ENCODE results near the gene MBNL1. TPM values are rescaled to one million over a fixed set of nuclear protein-coding genes. Genes with fewer than 3 reads are reported as not detected.

The MBNL1 gene
- total and polyA plus RNA-seq, 2 of the 4 experiments (the other 2 are of a cell fraction) = 127 to 664 TPM

GRCh38 chr3:152513301-152513960 lies 244.7 kb downstream of the MBNL1 start:
- BruUV-seq (replicated peaks) = no TSS peak

More at GRCh38 chr3:152513301-152513960, 244.7 kb downstream of the MBNL1 start:
- TF ChIP-seq SMC3 (IDR thresholded peaks at IDR 0.05; ENCODE audit: low read depth, low read length) (no peak), RAD21 (IDR thresholded peaks at IDR 0.05; ENCODE audit: low read length) (no peak), MXI1 (IDR thresholded peaks at IDR 0.05; ENCODE audit: borderline replicate concordance, low read depth, low read length) (no peak), RCOR1 (IDR thresholded peaks at IDR 0.05; ENCODE audit: insufficient replicate concordance, low read length) (no peak), RFX5 (IDR thresholded peaks at IDR 0.05; ENCODE audit: low read depth, low read length) (no peak), CHD1 (IDR thresholded peaks at IDR 0.05; ENCODE audit: low read depth, low read length) (no peak), CTCF (conservative IDR thresholded peaks at IDR 0.05; ENCODE audit: low read depth, low read length) (no peak), NFE2L2 (IDR thresholded peaks at IDR 0.05; ENCODE audit: low read depth, low read length) (no peak), FOS (IDR thresholded peaks at IDR 0.05; ENCODE audit: low read depth, low read length) (no peak), CEBPB (IDR thresholded peaks at IDR 0.05; ENCODE audit: low read depth, low read length) (no peak)
- TF ChIP-seq, protein P1, sequence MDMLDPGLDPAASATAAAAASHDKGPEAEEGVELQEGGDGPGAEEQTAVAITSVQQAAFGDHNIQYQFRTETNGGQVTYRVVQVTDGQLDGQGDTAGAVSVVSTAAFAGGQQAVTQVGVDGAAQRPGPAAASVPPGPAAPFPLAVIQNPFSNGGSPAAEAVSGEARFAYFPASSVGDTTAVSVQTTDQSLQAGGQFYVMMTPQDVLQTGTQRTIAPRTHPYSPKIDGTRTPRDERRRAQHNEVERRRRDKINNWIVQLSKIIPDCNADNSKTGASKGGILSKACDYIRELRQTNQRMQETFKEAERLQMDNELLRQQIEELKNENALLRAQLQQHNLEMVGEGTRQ (IDR thresholded peaks at IDR 0.05; ENCODE audit: low read depth, low read length) = no peak
- TF ChIP-seq, protein P2, sequence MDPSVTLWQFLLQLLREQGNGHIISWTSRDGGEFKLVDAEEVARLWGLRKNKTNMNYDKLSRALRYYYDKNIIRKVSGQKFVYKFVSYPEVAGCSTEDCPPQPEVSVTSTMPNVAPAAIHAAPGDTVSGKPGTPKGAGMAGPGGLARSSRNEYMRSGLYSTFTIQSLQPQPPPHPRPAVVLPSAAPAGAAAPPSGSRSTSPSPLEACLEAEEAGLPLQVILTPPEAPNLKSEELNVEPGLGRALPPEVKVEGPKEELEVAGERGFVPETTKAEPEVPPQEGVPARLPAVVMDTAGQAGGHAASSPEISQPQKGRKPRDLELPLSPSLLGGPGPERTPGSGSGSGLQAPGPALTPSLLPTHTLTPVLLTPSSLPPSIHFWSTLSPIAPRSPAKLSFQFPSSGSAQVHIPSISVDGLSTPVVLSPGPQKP (IDR thresholded peaks at IDR 0.05; ENCODE audit: borderline replicate concordance, low read depth, low read length) = no peak
- Histone ChIP-seq H3K4me3 (ENCODE audit: insufficient read depth, low read depth, low read length) (no peak overlapping the region), H3K18ac (ENCODE audit: low read depth, low read length) (no peak overlapping the region), H4K91ac (ENCODE audit: insufficient read depth, low read depth, low read length) (no peak overlapping the region), H2BK15ac (ENCODE audit: low read depth, low read length) (no peak overlapping the region), H4K8ac (ENCODE audit: low read depth in 2 of 2, low read length in 2 of 2) (no peak overlapping the region), H3K9me3 (ENCODE audit: control insufficient read depth, insufficient read depth, low read length) (no peaks in the 10 kb centered on the region), H3K14ac (replicated peaks; ENCODE audit: low read depth, low read length) (no peak overlapping the region), H3K4ac (ENCODE audit: low read depth, low read length) (no peak overlapping the region), H3K36me3 (ENCODE audit: control insufficient read depth, insufficient read depth, low read length) (no peaks in the 10 kb centered on the region), H3K56ac (ENCODE audit: extremely low read depth, insufficient read depth, low read length) (no peak overlapping the region), H3K9me1 (ENCODE audit: insufficient read depth, low read length) (no peaks in the 10 kb centered on the region), H2BK5ac (ENCODE audit: low read depth, low read length, poor library complexity, severe bottlenecking) (no peak overlapping the region), H3K79me1 (ENCODE audit: low read depth in 1 of 2, low read length in 2 of 2) (no peaks in the 10 kb centered on the region), H3K27me3 (ENCODE audit: control insufficient read depth, insufficient read depth, low read length) (no peaks in the 10 kb centered on the region), H2BK120ac (ENCODE audit: low read depth, low read length) (no peak overlapping the region), H2AK5ac (ENCODE audit: low read depth, low read length) (no peak overlapping the region), H3K23ac (ENCODE audit: low read depth, low read length) (no peak overlapping the region), H3K4me1 (ENCODE audit: control insufficient read depth, insufficient read depth, low read length) (no peaks in the 10 kb centered on the region), H4K5ac (ENCODE audit: low read depth, low read length) (no peak overlapping the region), H2AFZ (replicated peaks; ENCODE audit: low read length, poor library complexity) (no peak overlapping the region), H4K20me1 (ENCODE audit: insufficient read depth, low read length) (no peaks in the 10 kb centered on the region), H3K27ac (ENCODE audit: insufficient read depth, low read length) (no peak overlapping the region), H2BK20ac (ENCODE audit: low read depth, low read length) (no peak overlapping the region), H3K4me2 (ENCODE audit: low read depth, low read length) (no peak overlapping the region), H2AK9ac (replicated peaks; ENCODE audit: low read depth, low read length, poor library complexity) (no peak overlapping the region), H3K9ac (ENCODE audit: low read depth, low read length) (no peak overlapping the region)
- ChIA-PET POLR2A (ENCODE audit: unreplicated experiment) (no interaction called here), CTCF (interaction anchor here (0.5 to 0.7 kb wide), 2 partner anchors 19 to 362 kb away, joined by 3 to 4 read pairs; no protein-coding TSS in a partner anchor)
- WGBS, 2 experiments (ENCODE audit: extremely low coverage in 2 of 2, insufficient read length in 1 of 2) = no CpG with 5 or more reads among the region's 2 CpGs
- no peak for ATAC-seq (ENCODE audit: low read depth)
- dilution Hi-C loops (cut with HindIII; ENCODE audit: low sequenced_read_pairs, unreplicated experiment) = no loop called here
- intact Hi-C loops (cut with micrococcal nuclease) = no loop called here
- in situ Hi-C loops (cut with MboI; ENCODE audit: low sequenced_read_pairs) = no loop called here
- DNase-seq = no peak
